ENCODE results near the gene GATA1.

GATA1 gene

DNA sequence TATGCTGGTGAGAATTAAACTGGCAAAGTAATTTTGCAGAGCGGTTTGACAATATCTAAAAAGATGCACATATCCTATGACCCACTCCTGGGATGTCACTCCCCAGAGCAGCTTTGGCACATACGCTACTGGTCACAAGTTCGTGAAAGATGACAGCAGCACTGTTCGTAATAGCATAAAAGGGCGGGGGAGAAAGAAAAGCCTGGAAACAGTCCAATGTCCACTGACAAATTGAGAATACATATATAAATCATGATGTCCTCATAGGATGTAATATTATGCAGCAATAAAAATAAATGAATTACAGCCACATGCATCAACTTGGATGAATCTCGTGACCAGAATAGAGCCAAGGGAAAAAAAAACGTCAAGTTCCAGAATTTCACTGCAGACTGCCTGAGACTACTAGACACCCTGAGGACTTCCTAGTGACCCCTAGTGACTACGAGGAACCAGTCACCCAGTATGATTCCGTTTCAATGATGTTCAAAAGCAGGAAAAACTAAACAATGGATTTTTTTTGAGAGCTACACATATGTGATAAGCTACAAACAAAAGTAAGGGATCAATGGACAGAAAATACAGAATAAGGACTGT is 47.2 kb downstream of the GATA1 start:
- Histone ChIP-seq H3K9me3 (ENCODE audit: severe bottlenecking) (no peaks in the 10 kb centered on the region), H3K27ac (no peak overlapping the region), H3K36me3 (no peaks in the 10 kb centered on the region), H3K4me3 (ENCODE audit: low read depth, low read length) (no peak overlapping the region), H3K27me3 (ENCODE audit: insufficient read depth, low read depth, severe bottlenecking) (peaks cover 22% of the 10 kb centered on the region)
- DNase-seq: no peak
- TF ChIP-seq, protein P1, sequence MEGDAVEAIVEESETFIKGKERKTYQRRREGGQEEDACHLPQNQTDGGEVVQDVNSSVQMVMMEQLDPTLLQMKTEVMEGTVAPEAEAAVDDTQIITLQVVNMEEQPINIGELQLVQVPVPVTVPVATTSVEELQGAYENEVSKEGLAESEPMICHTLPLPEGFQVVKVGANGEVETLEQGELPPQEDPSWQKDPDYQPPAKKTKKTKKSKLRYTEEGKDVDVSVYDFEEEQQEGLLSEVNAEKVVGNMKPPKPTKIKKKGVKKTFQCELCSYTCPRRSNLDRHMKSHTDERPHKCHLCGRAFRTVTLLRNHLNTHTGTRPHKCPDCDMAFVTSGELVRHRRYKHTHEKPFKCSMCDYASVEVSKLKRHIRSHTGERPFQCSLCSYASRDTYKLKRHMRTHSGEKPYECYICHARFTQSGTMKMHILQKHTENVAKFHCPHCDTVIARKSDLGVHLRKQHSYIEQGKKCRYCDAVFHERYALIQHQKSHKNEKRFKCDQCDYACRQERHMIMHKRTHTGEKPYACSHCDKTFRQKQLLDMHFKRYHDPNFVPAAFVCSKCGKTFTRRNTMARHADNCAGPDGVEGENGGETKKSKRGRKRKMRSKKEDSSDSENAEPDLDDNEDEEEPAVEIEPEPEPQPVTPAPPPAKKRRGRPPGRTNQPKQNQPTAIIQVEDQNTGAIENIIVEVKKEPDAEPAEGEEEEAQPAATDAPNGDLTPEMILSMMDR (IDR thresholded peaks at IDR 0.05; ENCODE audit: low read depth, low read length): peak; percentile 21; the same call in 1 of the 2 replicates

DNA sequence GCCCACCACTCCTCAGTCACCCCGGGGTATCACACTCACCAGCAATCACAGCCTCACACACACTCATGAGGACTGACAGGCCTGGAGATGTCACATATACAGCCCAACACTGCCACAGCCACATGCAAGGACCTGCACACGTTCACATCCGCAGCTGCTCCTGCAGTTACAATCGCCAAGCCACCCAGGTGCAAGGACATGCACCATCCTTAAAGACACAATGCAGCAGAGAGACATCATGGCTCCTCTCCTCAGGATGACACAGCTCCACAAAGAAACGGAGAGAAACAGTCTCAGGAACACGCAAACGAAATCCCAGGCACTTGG is 48.0 kb downstream of the GATA1 start:
- Histone ChIP-seq H3K27me3 (ENCODE audit: insufficient read depth, low read depth, severe bottlenecking) (peaks cover 22% of the 10 kb centered on the region), H3K9me3 (ENCODE audit: severe bottlenecking) (no peaks in the 10 kb centered on the region), H3K27ac (no peak overlapping the region), H3K4me3 (ENCODE audit: low read depth, low read length) (peak overlapping the region; percentile 48), H3K36me3 (no peaks in the 10 kb centered on the region)
- TF ChIP-seq, protein P1 (IDR thresholded peaks at IDR 0.05; ENCODE audit: low read depth, low read length): no peak
- no peak for DNase-seq

DNA sequence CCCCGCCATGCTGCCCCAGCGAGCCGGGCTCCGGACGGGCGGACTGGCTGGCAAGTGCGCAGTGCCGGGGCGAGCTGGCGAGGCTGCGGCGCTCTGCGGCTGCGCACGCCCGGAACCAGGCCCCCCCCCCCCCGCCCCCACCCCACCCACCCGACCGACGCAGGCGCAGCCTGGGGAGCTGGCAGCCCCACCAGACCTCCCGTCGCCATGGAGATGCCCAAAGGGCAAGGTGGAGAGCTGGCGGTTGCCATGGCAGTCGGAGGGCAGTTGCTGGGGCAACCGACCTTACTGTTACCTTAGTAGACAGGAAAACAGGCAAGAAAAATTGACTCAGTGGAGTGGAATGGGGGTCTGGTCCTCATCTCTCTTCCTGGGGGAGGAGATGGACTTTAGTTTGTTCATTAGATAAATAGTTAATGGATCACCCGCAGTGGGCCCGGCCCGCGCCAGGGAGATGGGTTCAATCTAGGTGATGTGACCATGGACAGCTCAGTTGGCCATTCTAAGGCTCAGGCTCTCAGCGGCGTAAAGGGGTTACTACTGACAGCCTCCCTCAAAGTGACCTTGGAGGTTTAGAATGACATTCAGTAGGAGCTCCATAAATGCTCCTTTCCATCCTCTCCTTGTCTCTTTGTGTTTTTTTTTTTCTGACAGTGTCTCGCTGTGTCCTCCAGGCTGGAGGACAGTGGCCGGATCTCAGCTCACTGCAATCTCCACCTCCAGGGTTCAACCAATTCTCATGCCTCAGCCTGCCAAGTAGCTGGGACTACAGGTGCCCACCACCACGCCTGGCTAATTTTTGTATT is 49.3 kb downstream of the GATA1 start, which contains the start of gene PCSK1N:
PCSK1N (minus strand) TSS at position 87 of the 806 bp plus-strand sequence; CDS start at position 9, 78 bp downstream.
- TF ChIP-seq, protein P1 (IDR thresholded peaks at IDR 0.05; ENCODE audit: low read depth, low read length): no peak
- peak; percentile 21 for DNase-seq
- H3K9me3 ChIP-seq (ENCODE audit: severe bottlenecking): no peaks in the 10 kb centered on the region
- peaks cover 20% of the 10 kb centered on the region for H3K27me3 ChIP-seq (ENCODE audit: insufficient read depth, low read depth, severe bottlenecking)
- H3K27ac ChIP-seq: no peak within 1 kb of the TSS
- H3K4me3 ChIP-seq (ENCODE audit: low read depth, low read length): peak within 1 kb of the TSS; percentile 48
- H3K36me3 ChIP-seq: no peaks in the 10 kb centered on the region

DNA sequence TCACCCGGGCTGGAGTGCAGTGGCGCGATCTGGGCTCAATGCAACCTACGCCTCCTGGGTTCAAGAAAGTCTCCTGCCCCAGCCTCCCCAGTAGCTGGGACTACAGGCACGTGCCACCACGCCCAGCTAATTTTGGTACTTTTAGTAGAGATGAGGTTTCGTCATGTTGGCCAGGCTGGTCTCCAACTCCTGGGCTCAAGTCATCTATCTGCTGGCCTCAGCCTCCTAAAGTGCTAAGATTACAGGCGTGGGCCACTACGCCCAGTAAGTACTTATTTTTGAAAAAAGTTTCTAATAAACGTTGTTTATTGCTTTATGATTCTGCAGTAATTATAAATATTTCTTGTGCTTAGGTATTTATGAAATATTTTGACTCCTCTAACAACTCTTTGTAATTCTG is 53.3 kb downstream of the GATA1 start:
- Histone ChIP-seq H3K27me3 (ENCODE audit: insufficient read depth, low read depth, severe bottlenecking) (peaks cover 4% of the 10 kb centered on the region), H3K36me3 (no peaks in the 10 kb centered on the region), H3K4me3 (ENCODE audit: low read depth, low read length) (no peak overlapping the region), H3K27ac (no peak overlapping the region), H3K9me3 (ENCODE audit: severe bottlenecking) (no peaks in the 10 kb centered on the region)
- TF ChIP-seq, protein P1 (IDR thresholded peaks at IDR 0.05; ENCODE audit: low read depth, low read length): no peak
- no peak for DNase-seq

Data from WERI-Rb-1 (cell line).